ENCODE data around the gene MPZL1.
"Not testable (repeated sequence)": the region's sequence is repeated elsewhere in the genome, so short reads cannot be mapped to it uniquely, and the experiment has no call there.

Gene MPZL1

DNA sequence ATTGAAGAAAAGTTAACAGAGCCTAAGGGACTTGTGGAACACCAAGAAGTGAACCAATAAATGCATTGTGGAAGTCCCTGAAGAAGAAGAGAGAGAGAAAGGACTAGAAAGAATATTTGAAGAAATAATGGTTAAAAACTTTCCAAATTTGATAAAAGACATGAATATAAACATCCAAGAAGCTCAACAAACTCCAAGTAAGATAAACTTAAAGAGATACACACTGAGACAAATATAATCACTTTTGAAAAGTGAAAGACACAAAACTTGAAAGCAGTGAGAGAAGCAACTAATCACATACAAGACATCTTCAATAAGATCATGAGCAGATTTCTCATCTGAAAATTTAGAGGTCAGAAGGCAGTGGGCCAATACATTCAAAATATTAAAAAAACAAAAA is 91.2 kb downstream of the MPZL1 start:
- DNase-seq (ENCODE audit: low read depth): no peak

DNA sequence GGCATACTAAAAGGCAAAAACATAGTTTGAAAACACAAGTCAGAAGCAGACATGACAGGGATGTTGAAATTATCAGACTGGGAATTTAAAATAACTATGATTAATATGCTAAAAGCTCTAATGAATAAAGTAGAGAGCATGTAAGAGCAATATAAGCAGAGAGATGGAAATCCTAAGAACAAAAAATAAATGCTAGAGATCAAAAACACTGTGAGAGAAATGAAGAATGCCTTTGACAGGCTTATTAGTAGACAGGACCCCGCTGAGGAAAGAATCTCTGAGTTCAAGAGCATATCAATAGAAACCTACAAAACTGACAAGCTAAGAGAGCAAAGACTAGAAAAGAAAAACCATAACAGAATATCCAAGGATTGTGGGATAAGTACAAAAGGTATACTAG is 93.9 kb downstream of the MPZL1 start:
- DNase-seq (ENCODE audit: low read depth): no peak

DNA sequence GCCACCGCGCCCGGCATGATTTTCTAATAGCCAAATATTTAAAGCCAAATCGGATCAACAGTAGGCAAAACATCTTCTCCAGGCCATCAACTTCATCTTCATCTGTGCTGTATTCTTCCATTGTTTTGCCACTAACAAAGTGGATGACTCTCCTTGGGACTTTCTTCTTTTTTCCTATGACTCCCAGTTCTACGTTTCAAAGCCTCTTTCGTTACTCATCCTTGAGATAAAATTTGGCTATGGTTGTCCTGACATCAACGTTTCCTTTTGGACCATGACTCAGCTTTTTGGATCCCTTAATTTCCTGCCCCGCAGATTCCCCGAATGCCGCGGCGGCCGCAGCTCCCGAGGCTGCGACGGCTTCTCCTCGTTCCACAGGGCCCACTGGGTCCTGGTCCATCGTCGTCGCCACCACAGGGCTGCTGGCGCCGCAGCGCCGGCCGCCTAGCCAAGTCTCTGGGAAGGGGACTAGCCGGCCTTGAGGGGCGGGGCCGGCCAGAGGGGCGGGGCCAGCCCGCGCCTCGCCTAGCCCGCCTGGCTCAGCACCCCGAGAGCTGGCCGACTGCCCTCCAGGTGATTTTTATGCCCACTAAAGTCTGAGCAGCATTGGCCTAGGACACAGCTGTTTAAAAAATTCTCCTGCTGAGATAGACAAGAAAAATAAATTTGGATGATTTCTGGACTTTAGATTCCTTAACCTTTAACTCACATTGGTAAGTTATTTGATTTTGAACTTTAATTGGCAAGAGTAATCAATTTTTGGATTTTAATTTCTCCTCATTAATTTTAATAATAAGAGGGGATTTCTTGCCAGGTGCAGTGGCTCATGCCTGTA is 98.3 kb downstream of the MPZL1 start:
- DNase-seq (ENCODE audit: low read depth): peak; percentile 98

DNA sequence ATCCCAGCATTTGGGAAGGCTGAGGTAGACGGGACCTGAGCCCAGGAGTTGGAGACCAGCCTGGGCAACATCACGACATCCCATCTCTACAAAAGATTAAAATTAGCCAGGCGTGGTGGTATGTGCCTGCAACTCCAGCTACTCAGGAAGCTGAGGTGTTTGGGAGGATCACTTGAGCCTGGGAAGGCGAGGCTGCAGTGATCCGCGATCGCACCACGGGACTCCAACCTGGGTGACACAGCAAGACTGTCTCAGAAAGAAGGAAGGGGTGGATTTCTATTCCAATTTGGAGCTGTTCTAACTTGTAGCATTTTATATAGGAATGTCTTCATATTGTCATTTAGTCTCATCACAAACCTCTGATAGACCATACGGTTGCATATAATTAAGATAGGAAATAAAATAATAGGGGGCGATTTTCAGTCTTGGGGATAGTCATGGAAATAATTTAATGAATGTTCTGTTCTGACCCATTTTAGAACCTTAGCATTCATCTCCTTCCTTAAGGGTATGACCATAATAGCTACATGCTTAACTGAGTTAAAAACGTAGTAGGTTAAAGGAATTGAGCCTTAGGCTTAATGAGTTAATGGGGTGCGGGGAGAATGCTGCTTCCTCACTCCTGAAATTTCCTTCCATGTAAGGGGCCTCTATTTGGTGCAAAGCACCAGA is 99.0 kb downstream of the MPZL1 start:
- DNase-seq (ENCODE audit: low read depth): no peak

DNA sequence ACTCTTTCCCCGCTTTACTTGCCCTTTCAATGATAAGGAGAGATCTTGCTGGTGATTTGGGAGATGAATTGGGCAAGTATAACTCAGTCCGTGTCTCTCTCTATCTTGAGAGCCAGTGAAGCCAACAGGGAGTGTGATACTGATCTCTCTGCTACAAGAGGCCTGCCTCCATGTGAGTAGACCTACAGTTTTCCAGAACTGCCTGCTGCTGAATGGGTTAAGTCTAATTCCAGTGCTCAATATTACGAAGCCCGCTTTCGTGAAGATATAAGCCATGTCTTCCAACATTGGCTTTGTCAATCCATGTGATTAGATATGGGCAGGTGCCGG is 99.5 kb downstream of the MPZL1 start:
- DNase-seq (ENCODE audit: low read depth): no peak

DNA sequence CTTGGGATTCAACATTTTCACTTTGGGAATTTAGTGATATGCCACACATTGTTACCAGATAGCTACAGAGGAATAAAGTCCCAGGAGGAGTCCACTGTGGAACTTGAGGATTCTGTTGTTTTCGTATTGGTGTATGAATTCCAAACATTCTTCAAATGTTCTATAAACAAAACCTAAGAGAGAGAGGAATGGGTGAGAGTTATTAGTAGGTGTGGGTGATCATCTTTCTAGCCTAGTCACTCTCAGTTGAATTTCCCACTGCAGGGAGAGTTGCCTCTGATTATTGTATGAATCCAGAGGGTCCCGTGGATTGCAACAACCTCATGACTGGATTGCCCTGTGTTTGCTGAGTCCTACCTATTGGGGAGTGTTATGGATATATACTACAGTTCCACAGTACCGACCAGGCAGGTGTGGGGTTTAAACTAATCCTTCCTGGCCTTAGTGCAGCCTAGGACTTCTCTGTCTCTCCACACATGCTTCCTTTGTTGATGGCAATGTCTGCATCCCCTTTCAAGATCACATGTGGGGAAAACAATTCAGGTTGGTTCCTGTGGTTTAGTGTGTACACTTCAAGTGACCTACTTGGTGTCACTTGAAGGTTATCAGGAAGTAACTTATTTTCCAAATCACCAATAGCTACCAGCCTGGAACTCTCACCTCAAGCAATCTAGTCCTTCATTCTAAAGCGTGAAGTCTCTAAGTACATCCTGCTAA is 100.3 kb downstream of the MPZL1 start:
- peak; percentile 62 for DNase-seq (ENCODE audit: low read depth)

DNA sequence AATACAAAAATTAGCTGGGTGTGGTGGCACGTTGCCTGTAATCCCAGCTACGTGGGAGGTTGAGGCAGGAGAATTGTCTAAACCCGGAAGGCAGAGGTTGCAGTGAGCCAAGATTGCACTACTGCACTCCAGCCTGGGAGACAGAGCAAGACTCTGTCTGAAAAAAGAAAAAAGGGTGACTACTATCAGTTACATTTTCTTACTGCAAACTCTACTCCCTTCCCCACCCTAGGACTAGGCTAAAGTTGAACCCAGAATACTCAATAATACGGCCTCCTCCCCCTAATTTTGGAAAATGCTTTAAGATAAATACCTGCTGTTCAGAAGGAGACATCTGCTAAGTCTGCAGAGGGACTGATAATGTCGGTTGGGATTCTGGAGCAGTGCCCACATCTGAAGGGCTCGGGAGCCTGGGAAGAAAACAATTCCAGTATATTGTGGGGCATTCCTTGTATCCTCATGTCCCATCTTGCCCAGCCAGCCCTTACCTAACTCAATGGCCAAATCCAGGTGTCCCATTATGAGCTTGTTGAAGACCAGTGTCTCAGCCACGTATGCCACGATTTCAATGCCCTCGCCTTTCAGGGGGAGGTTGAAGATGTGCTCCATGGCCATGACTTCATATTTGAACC is 102.5 kb downstream of the MPZL1 start:
- DNase-seq (ENCODE audit: low read depth): no peak

DNA sequence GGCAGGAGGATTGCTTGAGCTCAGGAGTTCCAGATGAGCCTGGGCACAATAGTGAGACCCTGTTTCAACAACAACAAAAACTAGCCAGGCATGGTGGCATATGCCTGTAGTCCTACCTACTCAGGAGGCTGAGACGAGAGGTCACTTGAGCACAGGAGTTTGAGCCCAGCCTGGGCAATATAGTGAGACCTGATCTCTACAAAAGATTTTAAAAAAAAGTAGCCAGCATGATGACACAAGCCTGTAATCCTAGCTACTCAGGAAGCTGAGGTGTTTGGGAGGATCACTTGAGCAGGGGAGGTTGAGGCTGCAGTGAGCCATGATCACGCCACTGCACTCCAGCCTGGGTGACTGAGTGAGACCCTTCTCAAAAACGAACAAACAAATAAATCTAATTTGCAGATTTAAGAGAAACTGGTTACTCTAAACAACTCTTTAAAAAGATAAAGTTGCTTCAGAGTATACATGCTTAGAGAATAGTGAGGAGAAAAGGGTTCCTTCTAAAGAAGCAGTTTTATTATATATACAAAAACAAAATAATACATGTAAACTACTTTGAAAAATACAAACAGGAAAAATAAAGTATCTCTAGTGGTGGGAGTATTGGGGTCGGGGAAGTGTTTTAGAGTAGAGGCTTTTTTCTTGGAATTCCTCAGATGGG is 103.8 kb downstream of the MPZL1 start:
- DNase-seq (ENCODE audit: low read depth): no peak

DNA sequence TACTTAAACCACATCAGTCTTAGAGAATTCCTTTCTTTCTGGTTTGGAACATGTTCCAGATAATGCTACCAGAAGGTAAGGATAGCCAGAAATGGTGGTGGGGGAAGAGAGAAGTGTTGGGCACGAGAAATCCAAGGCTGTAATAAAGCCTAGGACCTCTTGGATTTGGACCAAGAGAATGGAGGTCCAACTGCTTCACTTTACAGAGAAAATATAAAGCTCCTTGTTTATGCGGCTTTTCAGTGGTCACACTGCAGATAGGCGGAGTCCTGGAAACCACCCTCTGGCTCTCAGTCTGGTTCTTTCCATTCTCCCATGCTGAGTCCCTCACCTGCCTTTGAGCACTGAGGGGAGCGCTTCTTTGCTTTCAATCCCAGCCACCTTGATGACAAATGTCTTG is 104.3 kb downstream of the MPZL1 start:
- DNase-seq (ENCODE audit: low read depth): no peak

DNA sequence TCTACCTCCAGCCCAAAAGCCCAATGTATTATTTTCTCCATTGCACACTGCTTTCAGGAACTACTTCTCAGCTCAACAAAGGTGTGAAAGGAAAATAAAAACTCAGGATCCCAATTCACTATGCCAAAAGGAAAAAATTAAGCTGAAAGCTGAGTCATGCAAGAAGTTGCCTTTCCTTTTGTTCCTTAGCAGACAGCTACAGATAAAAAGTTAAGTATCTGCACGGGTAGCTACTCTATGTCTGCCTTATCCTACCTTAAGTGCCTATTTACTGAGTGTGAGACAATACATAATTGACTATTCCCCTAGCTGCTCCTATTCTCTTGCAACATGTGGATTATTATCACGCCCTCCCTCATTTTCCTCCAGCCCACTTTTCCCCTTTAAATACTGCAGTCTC is 108.1 kb downstream of the MPZL1 start:
- DNase-seq (ENCODE audit: low read depth): no peak

DNA sequence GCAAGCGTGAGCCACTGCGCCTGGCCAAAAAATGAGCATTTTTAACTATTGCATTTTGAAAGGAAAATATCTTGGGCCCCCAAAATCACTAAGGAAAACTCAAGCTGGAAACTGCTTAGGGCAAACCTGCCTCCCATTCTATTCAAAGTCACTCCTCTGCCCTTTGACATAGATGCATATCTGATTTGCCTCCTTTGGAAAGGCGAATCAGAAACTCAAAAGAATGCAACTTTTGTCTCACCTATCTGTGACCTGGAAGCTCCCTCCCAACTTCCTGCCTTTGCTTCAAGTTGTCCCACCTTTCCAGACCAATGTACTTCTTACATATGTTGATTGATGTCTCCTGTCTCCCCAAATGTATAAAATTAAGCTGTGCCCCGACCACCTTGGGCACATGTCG is 108.9 kb downstream of the MPZL1 start:
- DNase-seq (ENCODE audit: low read depth): not testable (repeated sequence)

DNA sequence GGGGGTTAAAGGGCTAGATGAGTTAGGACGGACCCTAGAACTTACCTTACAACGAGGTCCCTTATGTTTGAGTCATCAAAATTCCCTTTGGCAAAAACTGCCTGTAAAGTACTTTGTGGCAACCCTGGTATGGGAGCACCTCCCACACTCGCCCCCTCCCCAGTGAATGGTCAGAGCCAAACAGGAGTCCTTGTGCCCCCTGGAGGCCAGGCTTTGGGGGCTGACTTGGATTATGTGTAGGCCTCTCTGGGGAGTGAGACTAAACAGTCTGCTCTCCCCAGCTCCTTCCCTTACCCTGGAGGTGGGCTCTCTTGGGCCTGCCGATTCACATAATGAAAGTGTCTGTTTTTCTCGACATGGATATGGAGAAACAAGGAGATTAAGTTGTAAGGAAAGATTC is 110.9 kb downstream of the MPZL1 start:
- no peak for DNase-seq (ENCODE audit: low read depth)

DNA sequence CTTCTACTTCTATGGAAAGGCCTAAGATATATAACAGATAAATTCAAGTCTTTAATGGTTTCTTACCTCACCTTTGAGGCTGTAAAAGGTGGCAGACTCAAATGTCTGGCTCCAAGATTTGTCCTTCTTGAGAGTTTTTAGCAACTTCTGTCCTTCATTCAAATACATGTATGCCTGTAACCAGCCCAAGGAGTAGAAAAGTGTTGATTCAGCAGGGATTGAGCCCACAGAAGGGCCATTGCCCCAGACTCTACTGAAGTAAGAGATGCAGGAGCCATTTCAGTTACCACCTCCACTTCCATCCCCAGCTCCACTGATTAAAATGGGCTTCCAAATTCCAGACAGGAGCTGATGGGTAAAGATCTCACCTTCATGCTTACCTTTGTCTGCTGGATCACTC is 112.1 kb downstream of the MPZL1 start:
- DNase-seq (ENCODE audit: low read depth): no peak

DNA sequence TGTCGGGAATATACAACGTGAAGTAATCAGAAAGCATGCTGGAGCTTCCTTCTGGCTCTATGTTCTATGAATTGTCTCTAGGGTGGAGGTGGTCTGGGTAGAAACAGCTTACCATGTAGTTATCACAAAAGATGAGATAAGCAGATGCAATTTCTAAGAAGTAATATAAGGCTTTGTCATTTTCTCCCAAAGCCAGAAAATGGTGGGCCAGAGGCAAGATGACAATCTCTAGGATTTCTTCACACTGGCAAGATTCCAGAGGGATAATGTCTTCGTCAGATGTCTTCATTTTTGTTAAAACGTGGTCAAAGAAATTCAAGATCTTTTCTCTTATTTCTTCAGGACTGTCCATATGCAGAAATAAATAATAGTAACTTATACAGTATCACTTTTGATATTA is 114.4 kb downstream of the MPZL1 start:
- no peak for DNase-seq (ENCODE audit: low read depth)

DNA sequence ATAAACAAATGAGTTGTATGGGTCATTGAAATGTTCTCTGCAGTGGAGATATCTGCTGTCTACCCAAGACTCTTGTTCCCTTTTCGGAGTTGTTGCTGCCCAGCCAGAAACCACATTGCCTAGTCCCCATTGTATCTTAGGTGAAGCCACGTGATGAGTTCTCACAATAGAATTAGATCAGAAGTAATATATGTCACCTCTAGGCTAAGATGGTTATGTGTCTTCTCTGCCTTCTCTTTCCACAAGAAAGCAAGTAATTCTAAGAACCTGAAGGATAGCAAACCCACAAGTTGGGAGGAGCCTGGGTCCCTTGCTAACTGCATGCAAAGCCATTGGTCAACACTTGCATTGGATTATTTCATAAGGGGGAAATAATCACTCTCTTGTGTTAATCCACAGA is 115.5 kb downstream of the MPZL1 start:
- no peak for DNase-seq (ENCODE audit: low read depth)

DNA sequence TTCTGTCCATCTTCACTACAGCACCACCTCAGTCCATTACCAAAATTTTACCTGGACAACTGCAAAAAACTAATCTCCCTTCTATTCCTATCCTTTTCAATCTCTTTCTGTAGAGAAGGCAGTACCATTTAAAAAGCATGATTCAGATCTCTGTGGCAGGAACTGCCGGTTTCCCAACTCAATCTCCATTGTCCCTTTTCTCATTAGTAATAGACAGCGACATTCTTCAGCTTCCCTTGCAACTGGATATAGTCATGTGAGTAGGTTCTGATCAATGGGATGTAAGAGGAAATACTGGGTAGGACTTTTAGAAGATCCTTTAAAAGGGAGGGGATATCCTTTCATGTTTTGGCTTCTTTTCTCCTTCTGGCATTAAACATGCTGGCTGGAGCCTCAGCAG is 117.2 kb downstream of the MPZL1 start:
- DNase-seq (ENCODE audit: low read depth): no peak

All from EH (cell line).